GM21515 (cell line): Measurements from ENCODE around the gene PSTPIP1.
A peak's percentile ranks its signal among the peaks of the same experiment; 100 is the strongest.

Experiments used
- ATAC-seq: cut with Tn5 transposase; IDR thresholded peaks from one replicate; pipeline ENCODE4 v1.9.1; 2021; ENCODE audit not compliant: unreplicated experiment

The PSTPIP1 gene

DNA sequence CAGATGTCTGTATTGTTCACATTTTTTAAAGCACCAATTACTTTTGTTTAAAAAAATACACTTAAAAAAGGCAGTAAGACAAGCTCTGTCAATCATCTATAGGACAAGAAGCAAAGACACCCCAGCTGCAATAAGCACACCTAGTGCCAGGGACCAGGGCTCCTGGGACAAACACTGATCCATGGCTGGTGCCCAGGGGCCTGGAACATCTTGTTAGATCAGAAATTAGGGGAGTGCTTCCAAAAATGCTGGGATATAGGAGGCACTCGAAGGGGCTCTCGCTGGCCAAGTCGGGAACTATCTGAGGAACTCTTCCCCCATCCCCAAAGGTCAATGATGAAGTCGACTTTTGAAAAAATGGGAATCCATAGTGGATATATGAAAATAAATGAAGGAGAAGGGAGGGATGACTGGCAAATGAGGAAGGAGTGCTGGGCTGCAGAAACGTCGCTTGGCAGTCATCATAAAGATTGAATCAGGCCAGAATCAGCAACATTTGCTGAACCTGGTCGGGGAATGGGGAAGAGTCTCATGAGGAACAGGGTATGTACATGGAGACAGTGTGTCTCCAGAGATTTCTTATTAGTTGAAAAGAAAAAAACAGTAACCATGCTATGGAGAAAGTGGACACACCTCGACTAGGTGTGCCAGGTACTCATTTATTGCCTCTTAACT is 47.5 kb downstream of the PSTPIP1 start:
- no peak for ATAC-seq

DNA sequence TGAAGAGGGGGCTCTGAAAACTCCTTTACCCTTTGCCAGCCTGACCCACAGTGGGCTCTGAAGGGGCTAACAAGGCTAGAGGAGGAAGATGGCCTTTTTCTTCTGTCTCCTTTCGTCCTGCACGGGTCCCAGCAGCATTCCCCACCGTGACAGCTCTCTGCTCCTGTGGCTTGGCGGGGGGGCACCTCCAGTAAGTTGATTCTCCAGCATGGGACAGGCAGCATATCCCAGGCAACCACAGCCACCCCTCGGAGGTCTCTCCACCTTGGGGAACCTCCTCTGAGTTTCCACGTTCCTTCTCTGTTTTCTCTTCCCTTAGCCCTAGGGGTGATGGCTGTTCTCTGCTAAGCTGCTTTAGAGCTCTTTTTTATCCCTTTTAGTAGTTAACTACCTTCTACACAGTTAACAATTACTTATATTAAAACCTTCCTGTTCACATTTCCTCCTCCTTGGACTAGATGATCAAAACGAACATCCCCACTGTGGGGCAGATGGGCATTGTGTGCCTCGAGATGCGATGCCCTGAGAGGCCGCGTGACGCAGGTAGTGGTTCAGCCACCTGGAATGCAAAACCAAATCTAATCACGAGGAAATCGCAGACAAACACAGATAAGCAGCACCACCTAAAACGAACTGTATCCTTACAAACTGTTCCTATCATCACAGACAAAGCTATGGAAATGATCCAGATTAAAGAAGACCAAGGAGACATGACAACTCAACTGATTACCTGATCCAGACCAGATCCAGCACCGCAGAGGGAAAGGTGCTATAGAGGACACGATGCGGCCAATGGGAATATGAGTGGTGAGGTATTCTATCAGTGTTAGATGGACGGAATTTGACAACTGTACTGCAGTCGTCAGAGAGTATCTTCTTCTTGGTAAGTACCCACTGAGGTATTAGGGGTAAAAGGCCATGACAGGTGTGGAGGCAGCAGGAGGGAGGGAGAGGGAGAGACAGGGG is 48.3 kb downstream of the PSTPIP1 start:
- no peak for ATAC-seq

DNA sequence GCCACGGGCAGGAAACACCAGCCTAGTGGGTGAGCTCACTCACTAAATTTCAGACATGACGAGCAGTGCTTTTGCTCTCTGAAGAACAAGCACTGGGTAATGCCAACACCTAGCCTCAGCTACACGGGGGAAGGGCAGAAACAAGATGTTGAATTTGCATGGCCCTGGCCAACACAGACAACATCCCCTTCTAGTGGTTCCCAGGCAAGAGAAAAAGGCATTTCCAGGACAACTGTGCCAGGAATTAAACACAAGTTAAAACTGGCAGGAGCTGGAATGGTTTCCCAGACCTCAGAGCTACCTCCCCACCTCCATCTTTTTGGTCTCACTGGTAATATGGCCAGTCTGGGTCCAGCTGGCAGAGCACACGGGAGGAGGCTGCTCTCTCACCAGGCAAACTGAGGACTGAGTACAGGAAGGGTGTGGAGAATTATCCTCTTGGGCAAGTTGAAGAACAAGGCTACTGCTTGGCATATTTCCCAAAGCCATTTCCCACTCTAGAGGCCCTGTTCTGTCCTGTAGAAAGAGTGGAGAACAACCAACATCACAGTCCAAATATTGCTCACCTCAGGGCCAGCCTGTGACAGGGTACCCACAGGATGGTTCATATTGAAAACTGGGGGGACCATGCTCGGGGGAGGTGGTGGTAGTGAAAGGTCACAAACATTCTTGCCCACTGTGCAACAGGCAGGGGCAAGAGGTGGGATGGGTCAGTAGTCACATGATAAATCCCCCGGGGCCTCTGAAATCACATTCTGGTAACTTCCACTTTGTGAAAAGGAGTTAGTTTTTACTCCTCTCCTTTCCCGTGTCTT is 49.5 kb downstream of the PSTPIP1 start:
- ATAC-seq = no peak

DNA sequence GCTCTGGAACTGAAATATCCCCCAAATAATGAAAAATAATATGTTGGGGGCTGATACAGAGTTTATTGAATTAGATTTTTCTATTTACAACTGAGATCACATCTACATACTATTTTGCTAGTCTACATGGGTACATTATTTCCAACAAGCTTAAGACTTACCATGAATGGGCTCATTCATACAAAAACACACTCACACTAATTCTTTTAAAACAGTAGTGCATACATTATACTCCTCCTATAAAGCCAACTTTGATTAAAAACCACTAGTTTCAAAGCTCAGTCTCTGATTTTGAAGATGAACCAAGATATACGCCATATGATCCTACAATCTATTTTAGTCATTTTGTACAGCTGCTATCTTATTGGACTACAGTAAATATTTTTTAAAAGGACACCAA is 51.1 kb downstream of the PSTPIP1 start:
- no peak for ATAC-seq

DNA sequence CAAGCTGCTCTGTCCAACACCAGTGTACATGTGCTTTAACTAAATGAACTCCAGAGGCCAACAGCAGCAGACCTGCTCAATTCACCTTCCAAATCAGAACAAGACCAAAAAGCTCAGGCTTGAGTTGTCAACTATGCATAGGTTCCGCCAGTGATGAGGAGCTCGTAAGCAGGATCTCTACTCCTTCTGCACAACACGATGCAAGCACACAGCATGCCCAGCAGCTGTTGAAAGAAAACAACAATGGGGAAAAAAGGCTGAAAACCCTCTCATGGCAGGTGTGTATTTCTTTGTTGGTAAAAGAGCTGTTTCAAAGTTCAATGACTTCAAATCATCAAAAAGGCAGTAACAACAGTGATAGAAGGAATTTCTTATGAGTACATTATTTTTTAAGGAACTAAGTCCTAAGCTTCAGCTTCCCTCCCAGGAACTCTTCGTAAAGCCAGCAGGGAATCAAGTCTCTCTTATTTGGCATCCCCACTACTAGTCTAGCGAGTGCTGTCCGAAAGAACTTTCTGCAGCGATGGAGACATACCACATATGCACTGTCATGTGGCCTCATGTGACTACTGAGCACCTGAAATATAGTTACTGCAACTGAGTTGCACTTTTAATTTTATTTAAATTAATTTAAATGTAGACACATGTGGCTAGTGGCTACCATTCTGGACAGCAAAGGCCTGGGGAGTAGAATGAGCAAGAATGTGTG is 51.9 kb downstream of the PSTPIP1 start:
- ATAC-seq = no peak

DNA sequence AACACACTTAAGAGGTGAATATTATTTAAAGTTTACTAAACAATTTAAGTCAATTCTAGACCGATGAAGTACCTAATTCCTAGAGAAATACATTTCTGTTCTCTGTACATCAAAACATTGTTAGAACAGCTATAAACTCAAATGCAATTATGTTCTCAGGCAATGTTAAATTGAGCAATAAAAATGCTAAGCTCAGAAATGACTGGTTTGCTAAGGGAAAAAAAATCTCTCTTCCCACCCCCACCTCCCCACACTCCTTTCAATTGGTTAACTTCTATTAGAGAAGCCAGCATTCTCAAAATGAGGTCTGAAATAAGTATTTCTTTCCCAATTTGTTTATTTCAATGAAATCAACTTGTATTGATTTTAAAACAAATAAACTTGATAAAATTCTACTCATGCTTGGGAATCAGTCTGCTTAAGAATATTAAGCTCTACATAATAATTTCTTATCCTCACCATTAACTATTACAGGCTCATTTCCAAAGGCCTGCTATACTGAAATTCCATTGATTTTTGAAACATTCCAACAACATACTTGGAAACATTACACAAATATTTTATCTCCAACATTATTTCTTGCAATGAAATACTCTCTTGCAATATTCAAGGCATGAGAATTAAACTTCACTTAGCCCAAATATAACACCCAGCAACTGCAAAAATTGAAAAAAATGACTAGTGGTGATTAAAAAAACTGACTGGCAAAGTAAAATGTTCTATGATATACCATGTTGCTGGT is 53.4 kb downstream of the PSTPIP1 start:
- ATAC-seq = no peak

DNA sequence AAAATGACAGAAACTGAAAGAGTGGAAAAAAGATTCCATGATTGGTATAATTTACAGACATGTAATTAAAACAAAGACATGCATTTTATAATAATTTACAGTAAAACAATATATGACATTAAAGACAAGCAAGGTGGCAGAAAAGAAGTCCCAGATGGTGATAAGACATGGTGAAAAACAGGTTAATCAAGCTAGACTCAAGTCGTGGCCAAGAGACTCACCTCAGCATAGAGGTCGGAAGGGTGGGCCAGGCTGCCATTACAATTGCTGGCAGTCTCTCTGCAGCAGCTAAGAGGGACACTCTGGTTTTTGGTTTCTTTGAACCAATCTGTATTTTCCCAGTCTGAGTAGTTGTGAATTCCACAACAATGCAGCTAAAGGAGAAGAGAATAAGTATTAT is 57.6 kb downstream of the PSTPIP1 start:
- ATAC-seq = no peak

DNA sequence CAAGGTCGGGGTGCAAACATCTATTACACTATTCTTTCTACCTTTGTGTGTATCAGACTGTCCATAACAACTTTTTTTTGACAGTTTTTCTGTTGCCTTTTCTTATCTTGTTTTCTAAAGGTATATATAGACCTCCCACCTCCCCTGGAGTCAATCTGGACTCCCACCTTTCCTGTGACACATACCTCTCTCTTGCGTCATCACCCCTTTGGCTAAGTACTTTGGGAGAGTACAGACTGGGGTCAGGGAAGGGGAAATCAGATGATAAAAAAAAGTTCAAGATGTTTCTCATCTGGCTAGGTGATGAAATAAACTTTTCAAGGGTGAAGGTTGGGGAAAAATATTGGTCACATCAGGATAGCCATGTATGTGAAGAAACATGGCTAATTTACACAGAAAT is 58.8 kb downstream of the PSTPIP1 start:
- ATAC-seq = no peak

DNA sequence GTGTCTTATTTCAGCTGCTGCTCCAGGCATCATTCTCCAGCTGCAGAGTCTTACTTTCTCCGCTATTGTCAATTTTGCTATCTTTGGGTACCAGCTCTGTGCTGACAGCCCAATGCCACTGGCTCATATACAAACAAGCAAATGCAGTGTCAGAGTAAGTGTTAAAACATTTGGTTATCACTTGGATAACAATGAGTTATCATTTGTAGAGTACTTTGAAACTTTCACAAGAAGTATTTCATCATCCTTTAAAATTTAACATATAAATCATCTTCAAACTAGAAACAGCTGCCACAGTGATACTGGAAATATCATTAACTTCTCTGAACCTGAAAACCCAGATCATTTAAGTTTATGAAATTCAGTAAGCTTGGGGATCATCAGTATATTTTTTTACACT is 62.1 kb downstream of the PSTPIP1 start:
- no peak for ATAC-seq

DNA sequence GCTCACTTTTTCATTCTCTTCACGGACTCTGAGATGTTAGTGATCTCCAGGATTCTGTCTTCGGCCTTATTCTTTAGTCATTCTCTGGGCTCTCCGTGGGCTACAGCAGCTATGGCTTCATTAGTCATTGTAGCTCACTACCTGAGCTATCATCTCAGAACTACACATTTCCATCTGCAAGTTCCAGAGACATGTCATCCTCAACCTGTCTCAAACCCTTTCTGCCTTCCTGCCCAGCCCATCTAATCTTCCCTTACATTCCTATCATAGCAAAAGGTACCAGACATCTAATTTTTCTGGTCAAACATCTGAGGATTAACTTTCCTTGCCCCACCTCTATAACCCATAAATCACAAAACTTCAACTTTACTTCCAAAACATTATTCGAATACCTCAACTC is 62.8 kb downstream of the PSTPIP1 start:
- no peak for ATAC-seq

DNA sequence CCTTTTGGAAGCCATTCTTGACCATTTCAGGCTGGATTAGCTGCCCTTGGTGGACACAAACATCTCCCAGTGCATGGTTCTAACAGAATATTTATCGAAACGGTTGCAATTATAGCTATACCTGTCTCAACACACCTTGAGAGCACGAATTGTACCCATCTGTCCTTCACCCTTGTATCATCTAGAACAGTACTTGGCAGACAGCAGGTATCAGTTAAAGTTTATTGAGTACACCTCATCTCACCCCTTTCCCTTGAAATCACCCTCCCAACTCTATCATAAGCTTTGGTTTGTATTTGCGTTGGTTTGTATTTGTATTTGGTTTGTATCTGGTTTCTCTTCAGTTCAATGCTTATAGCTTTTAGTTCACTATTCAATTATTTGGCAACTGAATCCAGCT is 63.5 kb downstream of the PSTPIP1 start:
- no peak for ATAC-seq

DNA sequence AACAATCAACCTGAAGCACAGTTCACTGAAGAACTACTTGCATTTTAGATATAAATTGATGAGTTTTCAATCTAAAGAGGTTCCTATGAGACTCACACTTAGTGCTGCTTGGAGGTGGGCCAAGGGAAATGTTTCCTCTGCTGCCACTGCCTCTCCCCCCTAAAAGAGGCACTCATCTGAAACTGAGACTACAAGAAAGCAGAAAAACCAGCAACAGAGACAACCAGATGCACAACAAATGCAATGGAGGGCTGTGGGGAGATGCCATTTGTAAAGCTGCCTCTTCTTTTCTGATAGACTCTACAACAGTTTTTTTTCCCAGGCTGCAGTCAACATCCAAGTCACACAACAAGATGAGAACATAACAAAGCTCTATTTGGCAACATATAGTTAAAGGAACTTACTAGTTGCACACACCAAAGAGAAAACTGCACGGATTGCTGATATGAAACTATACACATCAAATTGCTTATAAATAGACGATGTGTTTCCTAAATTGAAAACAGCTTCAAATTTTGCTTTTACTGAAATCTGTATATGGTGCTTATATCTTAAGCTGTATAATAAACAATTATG is 64.9 kb downstream of the PSTPIP1 start:
- peak; percentile 64 for ATAC-seq

DNA sequence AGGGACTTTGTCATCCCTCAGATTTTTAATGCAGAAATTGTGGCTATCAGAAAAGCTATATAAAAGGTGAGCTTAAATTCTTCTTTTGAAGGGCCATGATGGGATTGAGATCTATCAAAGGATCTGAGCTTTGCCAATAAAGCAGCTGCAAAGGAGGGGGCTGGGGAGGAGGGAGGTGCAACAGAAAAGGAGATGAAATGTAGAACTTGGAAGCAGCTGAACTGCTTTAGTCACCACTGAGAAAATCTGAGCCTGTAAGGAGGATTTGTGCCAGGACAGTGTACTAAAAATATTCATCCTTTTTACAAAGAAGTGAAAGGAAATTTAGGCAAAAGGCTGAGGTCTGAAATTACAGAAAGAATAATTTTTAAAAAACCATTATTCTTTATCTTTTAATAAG is 65.6 kb downstream of the PSTPIP1 start:
- ATAC-seq = no peak

DNA sequence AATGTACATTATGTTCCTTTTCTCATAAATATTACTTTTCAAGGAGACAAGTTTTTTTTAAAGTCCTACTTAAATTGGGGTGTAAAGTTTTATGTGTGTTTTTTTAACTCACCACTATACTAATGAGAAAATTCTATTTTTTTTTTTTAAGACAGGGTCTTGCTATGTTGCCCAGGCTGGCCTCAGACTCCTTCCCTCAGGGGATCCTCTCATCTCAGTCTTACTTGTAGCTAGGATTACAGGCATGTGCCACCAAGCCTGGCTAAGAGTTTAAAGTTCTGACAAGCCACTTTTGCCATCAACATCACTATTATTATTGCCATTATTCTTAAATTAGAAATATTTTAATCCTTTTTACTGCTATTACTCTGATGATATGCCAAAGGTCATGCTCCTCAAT is 68.3 kb downstream of the PSTPIP1 start:
- ATAC-seq = no peak

DNA sequence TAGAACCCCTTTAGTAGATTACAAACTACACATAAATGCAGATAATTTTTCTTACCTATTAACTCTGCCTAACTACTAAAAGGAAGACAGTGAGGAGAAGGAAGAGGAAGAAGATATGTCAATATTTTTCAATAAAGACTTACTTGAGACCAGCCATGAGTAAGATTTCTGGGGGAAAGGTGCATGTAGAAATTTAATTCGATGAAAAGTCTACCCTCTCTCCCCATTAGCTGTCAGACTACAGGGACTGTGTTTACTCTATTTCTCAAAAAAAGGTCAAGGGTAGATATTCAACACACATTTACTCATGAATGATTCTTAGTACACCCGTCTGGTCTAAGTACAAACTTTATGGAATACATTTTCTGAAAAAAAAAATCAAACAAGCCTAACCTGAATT is 69.1 kb downstream of the PSTPIP1 start:
- ATAC-seq = no peak

DNA sequence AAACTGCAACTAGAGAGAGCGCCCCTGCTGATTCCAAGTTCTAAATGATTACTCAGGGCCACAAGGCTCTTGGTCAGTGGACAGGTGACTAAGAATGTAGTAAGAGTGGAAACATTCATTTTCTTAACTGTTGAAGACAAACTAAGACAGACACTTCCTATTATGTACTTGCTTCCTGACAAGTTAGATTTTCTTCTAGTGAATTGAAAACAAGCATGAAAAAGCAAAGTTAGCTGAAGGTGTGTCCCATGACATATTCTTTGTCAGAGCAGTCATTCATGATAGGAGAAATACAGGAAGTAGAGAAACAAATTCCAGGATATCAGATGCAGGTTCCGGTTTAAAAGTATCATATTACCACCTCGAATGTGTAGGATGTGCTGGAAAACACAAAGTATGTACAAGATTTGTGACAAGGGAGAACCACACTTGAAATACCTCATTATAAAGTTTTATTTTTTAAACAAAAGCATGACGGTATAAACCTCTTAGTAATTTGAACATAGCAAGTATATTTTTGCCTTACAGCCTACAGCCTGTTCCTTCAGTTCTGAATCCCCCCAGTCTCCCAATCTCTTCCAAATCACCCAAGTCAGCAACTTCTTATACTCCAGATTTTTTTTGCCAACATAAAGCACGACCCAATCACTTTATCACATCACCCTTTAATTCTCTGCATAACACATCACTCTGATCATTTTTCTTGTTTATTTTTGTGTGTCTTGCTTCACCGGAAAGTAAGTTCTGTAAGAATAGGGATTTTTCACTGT is 69.8 kb downstream of the PSTPIP1 start:
- ATAC-seq = no peak

DNA sequence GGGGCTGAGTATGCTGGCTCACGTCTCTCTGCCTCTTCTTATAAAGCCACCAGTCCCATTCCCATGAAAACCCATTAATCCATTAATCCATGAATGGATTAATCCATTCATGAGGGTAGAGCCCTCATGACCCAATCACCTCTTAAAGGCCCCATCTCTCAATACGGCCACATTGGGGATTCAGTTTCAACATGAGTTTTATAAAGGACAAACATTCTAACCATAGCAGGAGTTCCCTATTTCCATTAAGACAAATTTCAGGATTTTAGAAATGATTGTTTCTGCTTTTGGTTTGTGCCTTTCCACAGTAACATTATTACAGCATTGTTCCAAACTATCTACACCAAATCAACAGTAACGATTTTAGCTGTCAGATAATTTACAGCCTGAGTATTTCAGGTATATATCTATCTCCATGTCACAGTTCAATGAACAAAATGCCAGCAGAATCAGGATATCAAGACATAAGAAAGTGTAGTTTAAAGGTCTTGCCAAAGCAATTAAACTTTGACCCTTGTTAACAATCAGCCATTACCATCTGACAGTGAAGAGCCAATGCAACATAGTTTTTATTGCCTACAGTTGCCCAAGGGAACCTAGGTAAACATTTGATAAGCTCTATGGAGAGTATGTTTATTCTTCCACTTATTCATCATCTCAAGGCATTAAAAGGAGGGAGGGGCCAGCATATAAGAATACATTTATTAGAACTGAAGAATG is 72.2 kb downstream of the PSTPIP1 start:
- ATAC-seq = no peak

DNA sequence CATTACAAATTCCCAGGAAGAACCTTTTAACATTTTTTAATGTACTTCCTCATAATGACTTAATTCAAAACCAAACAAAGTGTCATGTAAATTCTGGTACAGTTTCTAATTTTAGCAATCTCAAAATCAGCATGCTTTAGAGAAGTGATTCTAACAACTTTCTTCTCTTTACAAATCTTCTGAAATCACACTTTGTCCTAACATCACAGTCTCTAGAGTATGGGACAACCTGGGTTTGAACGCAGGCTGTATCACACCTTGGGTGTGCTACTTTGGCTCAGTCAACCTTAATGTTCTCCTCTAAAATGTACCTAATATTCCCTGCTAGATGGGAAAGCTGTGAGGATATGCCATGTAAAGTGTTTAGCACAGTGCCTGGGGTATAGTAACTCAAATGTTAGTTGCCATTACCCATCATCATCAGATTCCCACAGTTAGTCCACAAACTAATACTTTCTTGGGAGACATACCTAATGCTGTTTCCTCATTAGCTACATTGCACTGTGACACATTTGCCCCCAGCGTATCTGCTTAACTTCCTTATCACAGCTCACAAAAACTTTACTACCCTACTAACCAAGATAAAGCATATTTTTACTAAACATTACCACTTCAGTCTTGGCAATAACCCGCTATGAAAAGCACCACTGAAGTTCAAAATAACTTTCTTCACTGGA is 72.9 kb downstream of the PSTPIP1 start:
- no peak for ATAC-seq
